Measurements from ENCODE around the gene ARHGAP27.
"Not testable (repeated sequence)": the region's sequence is repeated elsewhere in the genome, so short reads cannot be mapped to it uniquely, and the experiment has no call there.

Gene ARHGAP27

GRCh38 chr17:45445901-45446743 is 13.5 kb upstream of the ARHGAP27 start:
- not testable (repeated sequence) for DNase-seq

- DNase-seq = not testable (repeated sequence)
These were observed 12.5 kb upstream of the ARHGAP27 start for GRCh38 chr17:45444856-45445820.

GRCh38 chr17:45444301-45444700 is 11.6 kb upstream of the ARHGAP27 start:
- DNase-seq = not testable (repeated sequence)

GRCh38 chr17:45443371-45444260 is 10.9 kb upstream of the ARHGAP27 start:
- not testable (repeated sequence) for DNase-seq

- no peak for DNase-seq
These were observed 9.0 kb upstream of the ARHGAP27 start for GRCh38 chr17:45441526-45442310.

- DNase-seq = not testable (repeated sequence)
These were observed 8.3 kb upstream of the ARHGAP27 start for GRCh38 chr17:45440839-45441515.

GRCh38 chr17:45440161-45440778 is 7.6 kb upstream of the ARHGAP27 start:
- DNase-seq = no peak

- DNase-seq = no peak
These were observed 6.4 kb upstream of the ARHGAP27 start for GRCh38 chr17:45438931-45439610.

- no peak for DNase-seq
These were observed 5.0 kb upstream of the ARHGAP27 start for GRCh38 chr17:45437465-45438283.

GRCh38 chr17:45436625-45437464 is 4.2 kb upstream of the ARHGAP27 start:
- DNase-seq = no peak

GRCh38 chr17:45436161-45436560 is 3.5 kb upstream of the ARHGAP27 start:
- DNase-seq = no peak

GRCh38 chr17:45435481-45435880 is 2.8 kb upstream of the ARHGAP27 start:
- DNase-seq = no peak

GRCh38 chr17:45433159-45433535 is 477 bp upstream of the ARHGAP27 start:
- no peak for DNase-seq

- DNase-seq = no peak
These were observed 902 bp downstream of the ARHGAP27 start for GRCh38 chr17:45431531-45432404.

GRCh38 chr17:45430738-45431530 is 1.7 kb downstream of the ARHGAP27 start:
- DNase-seq = no peak
